HepG2 (cell line): ENCODE data around the gene IFT80. TPM values are rescaled to one million over a fixed set of nuclear protein-coding genes. Genes with fewer than 3 reads are reported as not detected.

Source experiments
- ATAC-seq: fragments of 200-7000 bp; cut with Tn5 transposase; 3 replicates; pipeline ENCODE4 v1.9.1; 2020; ENCODE audit warnings: mild to moderate bottlenecking, moderate library complexity
- BruUV-seq: library from RNA; stranded (reverse); fragments of 400-500 nt; replicated peaks from 2 replicates; lab custom pipeline; 2021; lab: Mats Ljungman, UMichigan
- CTCF ChIA-PET: fragments of 300-600 bp; formaldehyde crosslinking; extraction: SDS; loops from one replicate; lab custom pipeline; 2021; ENCODE audit warnings: low total read pairs, inconsistent platforms, low intra/inter-chr PET ratio; lab: Yijun Ruan, JAX
- POLR2A ChIA-PET: fragments of 350-600 bp; sonication (Branson Sonifier 250); formaldehyde crosslinking; loops from one replicate; lab custom pipeline; 2020; ENCODE audit warnings: antibody characterized with exemption, inconsistent platforms; lab: Yijun Ruan, JAX
- DNase-seq: peaks from one replicate; pipeline ENCODE4 v3.0.0-alpha.2; 2015; ENCODE audit warnings: low spot score
- FAIRE-seq: peaks from 3 replicates; lab custom pipeline; 2011; peaks lifted over from hg19 to GRCh38; lab: Jason Lieb, UNC
- H2AFZ ChIP-seq: one replicate; pipeline ENCODE4 v1.6.1; 2011; ENCODE audit warnings: low read length, inconsistent platforms
- H3K27ac ChIP-seq: fragments of 300-600 bp; 3 replicates; pipeline ENCODE4 v1.8.0; 2011; ENCODE audit warnings: mixed run types, mild to moderate bottlenecking, mixed read lengths, low read length, inconsistent platforms; ENCODE audit not compliant: insufficient read depth; ENCODE audit errors: extremely low read length
- H3K27me3 ChIP-seq, 2 experiments: fragments of 200-600 bp in 1 of 2; 2 replicates in 1 of 2; 3 replicates in 1 of 2; pipeline versions ENCODE4 v1.6.0 to v1.8.0; 2011; ENCODE audit warnings: low read length in 2 of 2, mild to moderate bottlenecking in 2 of 2, moderate library complexity in 2 of 2, inconsistent platforms in 1 of 2; ENCODE audit not compliant: insufficient read depth in 2 of 2, control insufficient read depth in 1 of 2
- H3K36me3 ChIP-seq, 2 experiments: fragments of 200-600 bp in 1 of 2; replicated peaks in 1 of 2; 2 replicates in 1 of 2; 3 replicates in 1 of 2; pipeline versions ENCODE4 v1.5.1 to v1.8.0; 2011; ENCODE audit warnings: low read length in 2 of 2, inconsistent platforms in 1 of 2; ENCODE audit not compliant: insufficient read depth in 2 of 2, control insufficient read depth in 1 of 2
- H3K4me1 ChIP-seq: 2 replicates; pipeline ENCODE4 v1.5.1; 2012; ENCODE audit warnings: low read length, inconsistent platforms; ENCODE audit not compliant: insufficient read depth
- H3K4me2 ChIP-seq: 2 replicates; pipeline ENCODE4 v1.6.0; 2011; ENCODE audit warnings: low read depth, low read length, inconsistent platforms
- H3K4me3 ChIP-seq, 3 experiments: fragments of 200-600 bp in 1 of 3; sonication (generic), shearing (Covaris generic) in 1 of 3; replicated peaks in 1 of 3; 2 replicates each; pipeline ENCODE4 v1.5.1; 2011 to 2016; ENCODE audit warnings: low read length in 3 of 3, inconsistent platforms in 2 of 3, low read depth in 2 of 3, mild to moderate bottlenecking in 2 of 3, control low read depth in 1 of 3, mixed read lengths in 1 of 3; ENCODE audit not compliant: insufficient read depth in 1 of 3
- H3K79me2 ChIP-seq: one replicate; pipeline ENCODE4 v1.6.1; 2011; ENCODE audit warnings: low read length, inconsistent platforms; ENCODE audit not compliant: insufficient read depth
- H3K9ac ChIP-seq: 2 replicates; pipeline ENCODE4 v1.6.0; 2011; ENCODE audit warnings: mild to moderate bottlenecking, low read depth, low read length, inconsistent platforms; ENCODE audit not compliant: insufficient read depth
- H3K9me3 ChIP-seq: 2 replicates; pipeline ENCODE4 v1.5.1; 2012; ENCODE audit warnings: mild to moderate bottlenecking, low read length
- H4K20me1 ChIP-seq: 2 replicates; pipeline ENCODE4 v1.6.0; 2011; ENCODE audit warnings: inconsistent platforms, mild to moderate bottlenecking, low read length, moderate library complexity; ENCODE audit not compliant: insufficient read depth
- CEBPG ChIP-seq: IDR thresholded peaks from 2 replicates; pipeline ENCODE4 v1.6.1; 2016
- DPF2 ChIP-seq: sonication (generic); formaldehyde crosslinking; IDR thresholded peaks from 2 replicates; pipeline ENCODE4 v1.4.0; 2020; ENCODE audit warnings: mild to moderate bottlenecking, low read depth, missing genetic modification reagents, borderline replicate concordance
- FOSL1 ChIP-seq: sonication (generic); formaldehyde crosslinking; IDR thresholded peaks from 2 replicates; pipeline ENCODE4 v1.9.0; 2021; ENCODE audit warnings: missing genetic modification reagents, borderline replicate concordance
- FOSL2 ChIP-seq: sonication (generic); formaldehyde crosslinking; IDR thresholded peaks from 2 replicates; pipeline ENCODE4 v1.4.0; 2020; ENCODE audit warnings: missing genetic modification reagents
- FOXA1 ChIP-seq, 2 experiments: fragments of 450-650 bp in 1 of 2; sonication (generic) in 1 of 2; formaldehyde crosslinking in 1 of 2; IDR thresholded peaks; 2 replicates each; pipeline versions ENCODE4 v1.4.0 to v1.6.1; 2016 to 2020; ENCODE audit warnings: missing genetic modification reagents in 1 of 2
- FOXA3 ChIP-seq: IDR thresholded peaks from 2 replicates; pipeline ENCODE4 v1.6.1; 2016; ENCODE audit warnings: missing genetic modification reagents, missing compliant biosample characterization
- HDAC2 ChIP-seq: sonication (generic); formaldehyde crosslinking; IDR thresholded peaks from 2 replicates; pipeline ENCODE4 v1.4.0; 2020; ENCODE audit warnings: missing genetic modification reagents
- HNRNPLL ChIP-seq: fragments of 200-400 bp; formaldehyde crosslinking; IDR thresholded peaks from 2 replicates; pipeline ENCODE4 v1.6.1; 2017; ENCODE audit warnings: mild to moderate bottlenecking, low read depth, low read length; ENCODE audit not compliant: poor library complexity, severe bottlenecking
- IRF2 ChIP-seq: IDR thresholded peaks from 2 replicates; pipeline ENCODE4 v1.6.1; 2018; ENCODE audit warnings: missing genetic modification reagents, missing compliant biosample characterization
- JUND ChIP-seq: sonication (generic); formaldehyde crosslinking; IDR thresholded peaks from 2 replicates; pipeline ENCODE4 v1.8.0; 2022; ENCODE audit warnings: mild to moderate bottlenecking, missing genetic modification reagents
- KAT8 ChIP-seq: IDR thresholded peaks from 2 replicates; pipeline ENCODE4 v1.6.1; 2016; ENCODE audit warnings: missing genetic modification reagents, missing compliant biosample characterization
- MED1 ChIP-seq: sonication (generic); formaldehyde crosslinking; IDR thresholded peaks from 2 replicates; pipeline ENCODE4 v1.4.0; 2020; ENCODE audit warnings: missing genetic modification reagents
- RXRB ChIP-seq: IDR thresholded peaks from 2 replicates; pipeline ENCODE4 v1.6.1; 2016; ENCODE audit warnings: borderline replicate concordance, missing genetic modification reagents, missing compliant biosample characterization
- SAP130 ChIP-seq: IDR thresholded peaks from 2 replicates; pipeline ENCODE4 v1.6.1; 2016; ENCODE audit warnings: low read depth
- SMAD3 ChIP-seq: sonication (generic); formaldehyde crosslinking; IDR thresholded peaks from 2 replicates; pipeline ENCODE4 v1.4.0; 2020; ENCODE audit warnings: missing genetic modification reagents
- YEATS2 ChIP-seq: sonication (generic); formaldehyde crosslinking; IDR thresholded peaks from 2 replicates; pipeline ENCODE4 v1.4.0; 2020; ENCODE audit warnings: missing genetic modification reagents, borderline replicate concordance
- ZIK1 ChIP-seq: sonication (generic); formaldehyde crosslinking; IDR thresholded peaks from 2 replicates; pipeline ENCODE4 v1.5.0; 2020; ENCODE audit warnings: mild to moderate bottlenecking, low read depth, missing genetic modification reagents, borderline replicate concordance
- ZNF317 ChIP-seq: sonication (generic); formaldehyde crosslinking; IDR thresholded peaks from 2 replicates; pipeline ENCODE4 v1.5.0; 2020; ENCODE audit warnings: mild to moderate bottlenecking, missing genetic modification reagents
- ZNF337 ChIP-seq: sonication (generic); formaldehyde crosslinking; IDR thresholded peaks from 2 replicates; pipeline ENCODE4 v1.5.1; 2020; ENCODE audit warnings: missing genetic modification reagents, low read depth, mild to moderate bottlenecking, borderline replicate concordance
- ZNF644 ChIP-seq: IDR thresholded peaks from 2 replicates; pipeline ENCODE4 v1.6.1; 2016; ENCODE audit warnings: low read depth
- ZSCAN21 ChIP-seq: sonication (generic); formaldehyde crosslinking; IDR thresholded peaks from 2 replicates; pipeline ENCODE4 v1.8.0; 2022; ENCODE audit warnings: mild to moderate bottlenecking, missing genetic modification reagents, moderate library complexity, borderline replicate concordance
- ZSCAN9 ChIP-seq: IDR thresholded peaks from 2 replicates; pipeline ENCODE4 v1.6.1; 2016; ENCODE audit warnings: borderline replicate concordance
- WGBS: methylation state at CpG from one replicate; pipeline ENCODE4 v1.1.6; 2017; ENCODE audit warnings: low lambda C conversion rate; 5-methylcytosine and 5-hydroxymethylcytosine counted together
- in situ Hi-C: cut with HindIII; loops from 2 replicates; pipeline ENCODE4 v1.10.0; 2017; ENCODE audit warnings: low pct_unique_long_range_greater_than_20kb; ENCODE audit not compliant: extremely low pct_ligation_motif_present
- intact Hi-C: fragments of 100-400 bp; cut with micrococcal nuclease; formaldehyde crosslinking; loops from one replicate; pipeline ENCODE4 v1.10.0; 2022; ENCODE audit not compliant: unreplicated experiment
- polyA plus RNA-seq, 8 experiments: library from polyadenylated mRNA; depleted of rRNA in 3 of 8; stranded (reverse) in 7 of 8; unstranded in 1 of 8; fragments of >200 nt; fragmentation: Illumina TruSeq in 4 of 8; extraction: Trizol in 4 of 8; gene quantifications; 2 replicates each; pipeline versions ENCODE4 v1.2.1 to v1.2.3, GENCODE V29; 2011 to 2016; ENCODE audit warnings: low read depth in 4 of 8, missing spikeins in 1 of 8, mixed read lengths in 1 of 8; ENCODE audit not compliant: insufficient read depth in 1 of 8
- total RNA-seq, 5 experiments: library from RNA; depleted of rRNA; stranded (reverse); fragments of >200 nt; fragmentation: Illumina TruSeq; extraction: Trizol; gene quantifications; 2 replicates each; pipeline ENCODE4 v1.2.3, GENCODE V29; 2016; ENCODE audit warnings: low read depth in 1 of 5
- TF ChIP-seq, protein P1 (sequence below): sonication (generic); formaldehyde crosslinking; IDR thresholded peaks from 2 replicates; pipeline ENCODE4 v1.5.1; 2020; ENCODE audit warnings: missing genetic modification reagents, mild to moderate bottlenecking, borderline replicate concordance
- TF ChIP-seq, protein P2 (sequence below): sonication (generic); formaldehyde crosslinking; IDR thresholded peaks from 2 replicates; pipeline ENCODE4 v1.4.0; 2020; ENCODE audit warnings: mild to moderate bottlenecking, missing genetic modification reagents

Gene IFT80
- total and polyA plus RNA-seq, 2 of the 13 experiments (the other 11 are each of a cell fraction or from before 2014, with no cell fraction given): 11.4 to 15.7 TPM

- Histone ChIP-seq H3K27ac (peak overlapping the region; percentile 36), H3K27me3 (no peaks in the 10 kb centered on the region), H3K4me3 (peak overlapping the region in 1 of 3 experiments; percentile 9; a peak in 1 of 6 replicates), H3K79me2 (no peaks in the 10 kb centered on the region), H3K9me3 (no peaks in the 10 kb centered on the region), H4K20me1 (no peaks in the 10 kb centered on the region), H2AFZ (no peak overlapping the region), H3K9ac (no peak overlapping the region), H3K4me2 (peak overlapping the region; percentile 37), H3K4me1 (peaks cover 29% of the 10 kb centered on the region), H3K36me3 (no peaks in the 10 kb centered on the region)
- DNase-seq (peak; percentile 86), ATAC-seq (peak; percentile 99), FAIRE-seq (peak; percentile 70)
- no TSS peak for BruUV-seq
- intact Hi-C loops: loop anchor here (2.0 to 5.0 kb wide), 3 partner anchors 41 to 104 kb away; partner anchors contain the start of genes C3orf80, IFT80 and SMC4
- POLR2A ChIA-PET: interaction anchor here (1.0 to 1.6 kb wide), 3 partner anchors 16 to 222 kb away, joined by 4 read pairs; no protein-coding TSS in a partner anchor
- in situ Hi-C loops: no loop called here
- 33% methylated on average over 3 of the region's 3 CpGs for WGBS
- CTCF ChIA-PET: no interaction called here
- TF ChIP-seq MED1 (CRISPR knock-in tag) (peak; percentile 45; the same call in 1 of the 2 replicates), SMAD3 (CRISPR knock-in tag) (0 out of 2 replicates have a peak, but pooled peaks have one; percentile 23), HNRNPLL (peak; percentile 32), IRF2 (0 out of 2 replicates have a peak, but pooled peaks have one; percentile 32), JUND (CRISPR knock-in tag) (peak; percentile 61; the same call in 1 of the 2 replicates), ZIK1 (no peak), ZSCAN21 (CRISPR knock-in tag) (peak; percentile 96), FOSL2 (CRISPR knock-in tag) (peak; percentile 95), FOXA1 (IDR thresholded peaks at IDR 0.05) (no peak), FOXA1 (CRISPR knock-in tag; IDR thresholded peaks at IDR 0.05) (peak; percentile 76), ZSCAN9 (CRISPR knock-in tag) (0 out of 2 replicates have a peak, but pooled peaks have one; percentile 36), RXRB (CRISPR knock-in tag) (0 out of 2 replicates have a peak, but pooled peaks have one; percentile 50), ZNF317 (CRISPR knock-in tag) (no peak), DPF2 (CRISPR knock-in tag) (peak; percentile 32; the same call in 1 of the 2 replicates), FOSL1 (CRISPR knock-in tag) (peak; percentile 76; the same call in 1 of the 2 replicates), YEATS2 (CRISPR knock-in tag) (peak; percentile 46; the same call in 1 of the 2 replicates), HDAC2 (0 out of 2 replicates have a peak, but pooled peaks have one; percentile 27), KAT8 (0 out of 2 replicates have a peak, but pooled peaks have one; percentile 52), ZNF337 (no peak), SAP130 (CRISPR knock-in tag) (peak; percentile 48), ZNF644 (CRISPR knock-in tag) (peak; percentile 85), CEBPG (CRISPR knock-in tag) (peak; percentile 91), FOXA3 (CRISPR knock-in tag) (peak; percentile 79)
- TF ChIP-seq, protein P1, sequence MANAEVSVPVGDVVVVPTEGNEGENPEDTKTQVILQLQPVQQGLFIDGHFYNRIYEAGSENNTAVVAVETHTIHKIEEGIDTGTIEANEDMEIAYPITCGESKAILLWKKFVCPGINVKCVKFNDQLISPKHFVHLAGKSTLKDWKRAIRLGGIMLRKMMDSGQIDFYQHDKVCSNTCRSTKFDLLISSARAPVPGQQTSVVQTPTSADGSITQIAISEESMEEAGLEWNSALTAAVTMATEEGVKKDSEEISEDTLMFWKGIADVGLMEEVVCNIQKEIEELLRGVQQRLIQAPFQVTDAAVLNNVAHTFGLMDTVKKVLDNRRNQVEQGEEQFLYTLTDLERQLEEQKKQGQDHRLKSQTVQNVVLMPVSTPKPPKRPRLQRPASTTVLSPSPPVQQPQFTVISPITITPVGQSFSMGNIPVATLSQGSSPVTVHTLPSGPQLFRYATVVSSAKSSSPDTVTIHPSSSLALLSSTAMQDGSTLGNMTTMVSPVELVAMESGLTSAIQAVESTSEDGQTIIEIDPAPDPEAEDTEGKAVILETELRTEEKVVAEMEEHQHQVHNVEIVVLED: no peak
- TF ChIP-seq, protein P2, sequence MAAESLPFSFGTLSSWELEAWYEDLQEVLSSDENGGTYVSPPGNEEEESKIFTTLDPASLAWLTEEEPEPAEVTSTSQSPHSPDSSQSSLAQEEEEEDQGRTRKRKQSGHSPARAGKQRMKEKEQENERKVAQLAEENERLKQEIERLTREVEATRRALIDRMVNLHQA (CRISPR knock-in tag): peak; percentile 66; the same call in 1 of the 2 replicates
Measured at GRCh38 chr3:160331127-160331937, 67.7 kb downstream of the IFT80 start.
